ENCODE results near the gene LIN9. TPM values are rescaled to one million over a fixed set of nuclear protein-coding genes. Genes with fewer than 3 reads are reported as not detected.

The LIN9 gene
- total and polyA plus RNA-seq, 2 donors from 2014 or later = 0.73 to 2.7 TPM

DNA sequence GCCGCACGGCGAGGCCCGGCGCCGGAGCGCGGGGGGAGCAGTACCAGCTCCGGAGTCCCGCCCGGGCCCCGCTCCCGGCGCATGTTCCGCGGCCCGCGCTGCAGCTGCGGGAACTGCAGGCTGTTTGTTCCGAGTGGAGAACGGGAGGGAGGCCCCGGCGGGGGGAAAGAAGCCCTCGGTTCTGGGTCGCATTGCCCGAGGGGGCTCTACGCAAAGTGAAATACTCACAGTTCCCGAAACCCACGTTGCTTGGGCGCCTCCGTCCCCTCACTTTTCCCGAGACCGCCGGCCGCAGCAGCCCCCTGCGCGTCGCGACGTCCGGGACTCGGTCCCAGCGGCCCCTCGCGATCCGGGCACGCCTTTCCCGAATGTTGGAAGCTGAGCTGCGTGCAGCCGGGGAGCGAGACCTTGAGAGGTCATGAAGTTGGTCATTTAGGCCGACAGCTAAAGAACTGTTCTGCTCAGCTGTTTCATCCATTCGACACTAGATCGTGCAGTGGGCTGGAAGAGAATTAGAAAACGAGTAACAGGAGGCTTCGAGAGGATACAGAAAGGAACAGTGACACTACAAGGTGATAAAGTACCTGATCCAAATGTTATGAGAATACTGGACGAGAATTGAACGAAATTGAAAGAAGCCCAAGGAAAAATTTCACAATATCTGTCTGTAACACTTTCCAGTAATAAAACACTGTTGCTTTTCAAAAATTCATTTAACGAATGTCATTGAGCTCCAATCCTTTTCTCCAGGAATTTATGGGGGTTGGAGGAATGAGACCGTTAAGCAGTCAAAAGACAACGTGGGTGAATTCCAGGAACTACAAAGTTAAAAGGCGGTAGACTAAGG lies 657 bp upstream of the LIN9 start:
- Histone ChIP-seq H3K27ac (ENCODE audit: low read depth in 2 of 2, low read length in 2 of 2) (no peak overlapping the region), H3K4me1 (ENCODE audit: control insufficient read depth in 2 of 3, insufficient read depth in 2 of 3, low read depth in 1 of 3, low read length in 3 of 3) (peaks cover 0 to 3% (median 0%) of the 10 kb centered on the region in 3 donors), H3K4me3 (ENCODE audit: low read length in 3 of 3) (peak overlapping the region; percentile 30 to 79 (median 50)), H3K9ac (ENCODE audit: low read length in 3 of 3) (peak overlapping the region in 2 of 3 donors; percentile 22 to 42), H3K27me3 (ENCODE audit: control insufficient read depth, insufficient read depth, low read length) (no peaks in the 10 kb centered on the region), H3K36me3 (ENCODE audit: control insufficient read depth in 2 of 3, insufficient read depth in 3 of 3, low read length in 3 of 3) (no peaks in the 10 kb centered on the region), H3K9me3 (ENCODE audit: control insufficient read depth in 2 of 3, insufficient read depth in 1 of 3, low read length in 3 of 3) (no peaks in the 10 kb centered on the region)
- no peak for FAIRE-seq
- intact Hi-C loops (cut with DNase I) = no loop called here
- peak in 3 of 5 donors; percentile 69 to 81 (median 73) for DNase-seq
- TF ChIP-seq, protein P1, sequence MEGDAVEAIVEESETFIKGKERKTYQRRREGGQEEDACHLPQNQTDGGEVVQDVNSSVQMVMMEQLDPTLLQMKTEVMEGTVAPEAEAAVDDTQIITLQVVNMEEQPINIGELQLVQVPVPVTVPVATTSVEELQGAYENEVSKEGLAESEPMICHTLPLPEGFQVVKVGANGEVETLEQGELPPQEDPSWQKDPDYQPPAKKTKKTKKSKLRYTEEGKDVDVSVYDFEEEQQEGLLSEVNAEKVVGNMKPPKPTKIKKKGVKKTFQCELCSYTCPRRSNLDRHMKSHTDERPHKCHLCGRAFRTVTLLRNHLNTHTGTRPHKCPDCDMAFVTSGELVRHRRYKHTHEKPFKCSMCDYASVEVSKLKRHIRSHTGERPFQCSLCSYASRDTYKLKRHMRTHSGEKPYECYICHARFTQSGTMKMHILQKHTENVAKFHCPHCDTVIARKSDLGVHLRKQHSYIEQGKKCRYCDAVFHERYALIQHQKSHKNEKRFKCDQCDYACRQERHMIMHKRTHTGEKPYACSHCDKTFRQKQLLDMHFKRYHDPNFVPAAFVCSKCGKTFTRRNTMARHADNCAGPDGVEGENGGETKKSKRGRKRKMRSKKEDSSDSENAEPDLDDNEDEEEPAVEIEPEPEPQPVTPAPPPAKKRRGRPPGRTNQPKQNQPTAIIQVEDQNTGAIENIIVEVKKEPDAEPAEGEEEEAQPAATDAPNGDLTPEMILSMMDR (IDR thresholded peaks at IDR 0.05; ENCODE audit: borderline replicate concordance, extremely low read depth, insufficient read depth) = no peak

GRCh38 chr1:226308166-226308722 lies 720 bp downstream of the LIN9 start:
- Histone ChIP-seq H3K36me3 (ENCODE audit: control insufficient read depth in 2 of 3, insufficient read depth in 3 of 3, low read length in 3 of 3) (no peaks in the 10 kb centered on the region), H3K4me3 (ENCODE audit: low read length in 3 of 3) (peak overlapping the region; percentile 64 to 79 (median 79)), H3K9me3 (ENCODE audit: control insufficient read depth in 2 of 3, insufficient read depth in 1 of 3, low read length in 3 of 3) (no peaks in the 10 kb centered on the region), H3K27me3 (ENCODE audit: control insufficient read depth, insufficient read depth, low read length) (no peaks in the 10 kb centered on the region), H3K9ac (ENCODE audit: low read length in 3 of 3) (peak overlapping the region; percentile 23 to 86 (median 53)), H3K27ac (ENCODE audit: low read depth in 2 of 2, low read length in 2 of 2) (no peak overlapping the region), H3K4me1 (ENCODE audit: control insufficient read depth in 2 of 3, insufficient read depth in 2 of 3, low read depth in 1 of 3, low read length in 3 of 3) (peaks cover 0 to 3% (median 0%) of the 10 kb centered on the region in 3 donors)
- FAIRE-seq = no peak
- DNase-seq = peak in 2 of 5 donors; percentile 73 to 76
- TF ChIP-seq, protein P1 (IDR thresholded peaks at IDR 0.05; ENCODE audit: borderline replicate concordance, extremely low read depth, insufficient read depth) = no peak
- intact Hi-C loops (cut with DNase I) = no loop called here

DNA sequence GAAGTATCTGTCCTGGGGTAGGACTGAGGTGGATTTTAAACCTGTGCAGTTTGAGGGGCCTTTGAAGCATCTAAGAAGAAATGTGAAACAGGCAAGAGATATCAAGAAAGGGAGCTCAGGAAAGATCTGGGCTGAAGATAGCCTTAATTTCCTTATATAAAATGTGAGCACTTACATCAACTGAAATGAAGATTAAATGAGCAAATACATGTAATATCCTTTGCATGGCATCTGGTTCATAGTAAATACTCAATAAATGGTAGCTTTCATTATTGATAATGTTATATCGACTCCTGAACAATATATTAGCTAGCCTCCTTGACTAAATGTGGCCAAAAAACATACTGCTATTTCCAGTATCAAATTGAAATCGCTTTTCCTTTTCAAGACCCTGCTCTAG lies 2.5 kb downstream of the LIN9 start:
- Histone ChIP-seq H3K4me3 (ENCODE audit: low read length in 3 of 3) (no peak overlapping the region), H3K27me3 (ENCODE audit: control insufficient read depth, insufficient read depth, low read length) (no peaks in the 10 kb centered on the region), H3K36me3 (ENCODE audit: control insufficient read depth in 2 of 3, insufficient read depth in 3 of 3, low read length in 3 of 3) (no peaks in the 10 kb centered on the region), H3K9ac (ENCODE audit: low read length in 3 of 3) (no peak overlapping the region), H3K4me1 (ENCODE audit: control insufficient read depth in 2 of 3, insufficient read depth in 2 of 3, low read depth in 1 of 3, low read length in 3 of 3) (peaks cover 0 to 3% (median 0%) of the 10 kb centered on the region in 3 donors), H3K27ac (ENCODE audit: low read depth in 2 of 2, low read length in 2 of 2) (no peak overlapping the region), H3K9me3 (ENCODE audit: control insufficient read depth in 2 of 3, insufficient read depth in 1 of 3, low read length in 3 of 3) (no peaks in the 10 kb centered on the region)
- DNase-seq (no peak), FAIRE-seq (no peak)
- intact Hi-C loops (cut with DNase I) = no loop called here
- TF ChIP-seq, protein P1 (IDR thresholded peaks at IDR 0.05; ENCODE audit: borderline replicate concordance, extremely low read depth, insufficient read depth) = no peak
